ENCODE results near the gene GSTM4. TPM values are rescaled to one million over a fixed set of nuclear protein-coding genes. Genes with fewer than 3 reads are reported as not detected.

Gene GSTM4
- total and polyA plus RNA-seq, 2 of the 8 experiments (the other 6 are each of a cell fraction or from before 2014, with no cell fraction given), result 11.3 to 31.4 TPM

GRCh38 chr1:109659145-109659544 lies 3.2 kb downstream of the GSTM4 start:
- H3K27ac ChIP-seq (ENCODE audit: low read depth, low read length), result no peak overlapping the region
- peaks cover 9% of the 10 kb centered on the region for H3K23me2 ChIP-seq (ENCODE audit: low read depth, low read length)
- H3K14ac ChIP-seq (ENCODE audit: insufficient read length), result no peak overlapping the region
- DNase-seq (ENCODE audit: low read depth in 1 of 2, low spot score in 2 of 2), result no peak
- no peaks in the 10 kb centered on the region for H3K9me3 ChIP-seq (ENCODE audit: insufficient read depth in 2 of 2, low read depth in 1 of 2, low read length in 1 of 2)
- no peak overlapping the region for H2AK5ac ChIP-seq (ENCODE audit: low read depth, low read length)
- no peak overlapping the region for H2BK20ac ChIP-seq (ENCODE audit: low read length)
- H3K56ac ChIP-seq (replicated peaks; ENCODE audit: insufficient read length, low read depth, low read length), result no peak overlapping the region
- H2BK12ac ChIP-seq (ENCODE audit: low read depth, low read length), result no peak overlapping the region
- no peak overlapping the region for H3K4me2 ChIP-seq (ENCODE audit: insufficient read depth in 1 of 2, low read depth in 2 of 2, low read length in 2 of 2)
- H3K4me1 ChIP-seq (replicated peaks in 1 of 4; ENCODE audit: control insufficient read depth in 3 of 4, insufficient read depth in 4 of 4, low read length in 3 of 4), result 0 out of 7 replicates have a peak, but pooled peaks cover 0 to 3% (median 0%) of the 10 kb centered on the region in 4 experiments
- peaks cover 0 to 5% (median 4%) of the 10 kb centered on the region in 4 experiments; a peak in 5 of 7 replicates for H3K27me3 ChIP-seq (replicated peaks in 1 of 4; ENCODE audit: control insufficient read depth in 3 of 4, extremely low read depth in 1 of 4, insufficient read depth in 3 of 4, low read length in 3 of 4)
- POLR2A ChIA-PET (ENCODE audit: partially characterized antibody), result interaction anchor here (1.0 kb wide), 1 partner anchor 11 kb away, joined by 3 read pairs; no protein-coding TSS in a partner anchor
- no peaks in the 10 kb centered on the region for H4K20me1 ChIP-seq (replicated peaks in 1 of 2; ENCODE audit: control insufficient read depth in 1 of 2, insufficient read depth in 2 of 2, low read length in 2 of 2)
- H3K79me1 ChIP-seq (ENCODE audit: low read depth, low read length), result no peaks in the 10 kb centered on the region
- no peak overlapping the region for H4K8ac ChIP-seq (ENCODE audit: extremely low read depth, insufficient read depth, low read length)
- no peak overlapping the region for H3K4me3 ChIP-seq (ENCODE audit: extremely low read depth in 1 of 4, insufficient read depth in 2 of 4, low read depth in 3 of 4, low read length in 4 of 4)
- no peaks in the 10 kb centered on the region for H3K36me3 ChIP-seq (ENCODE audit: control insufficient read depth in 2 of 4, insufficient read depth in 4 of 4, low read length in 3 of 4)
- CTCF ChIA-PET (ENCODE audit: partially characterized antibody), result interaction anchor here (1.5 to 11.8 kb wide), 2 partner anchors 19 to 115 kb away, joined by 6 to 185 read pairs; no protein-coding TSS in a partner anchor
- WGBS, 2 experiments (ENCODE audit: extremely low coverage in 1 of 2, insufficient coverage in 1 of 2, insufficient read length in 1 of 2, insufficient replicate concordance in 2 of 2, low coverage in 1 of 2, low lambda C conversion rate in 2 of 2, missing lambda C conversion rate in 1 of 2), result 100% methylated on average over 2 of the region's 2 CpGs; no CpG with 5 or more reads in 1 of the 2 experiments
- no peak overlapping the region for H3K18ac ChIP-seq (ENCODE audit: extremely low read depth, low read length)
- H2AFZ ChIP-seq (ENCODE audit: low read length), result no peak overlapping the region
- H2BK120ac ChIP-seq (replicated peaks; ENCODE audit: low read depth, low read length), result no peak overlapping the region
- H3K9ac ChIP-seq (replicated peaks in 1 of 4; ENCODE audit: extremely low read depth in 1 of 4, low read depth in 3 of 4, low read length in 3 of 4), result no peak overlapping the region
- H2BK15ac ChIP-seq (ENCODE audit: low read length), result no peak overlapping the region
- H4K91ac ChIP-seq (replicated peaks; ENCODE audit: insufficient read length, low read length), result no peak overlapping the region
- FAIRE-seq, result no peak
- TF ChIP-seq TBP (IDR thresholded peaks at IDR 0.05; ENCODE audit: low read depth, low read length) (no peak), MAFK (IDR thresholded peaks at IDR 0.05; ENCODE audit: low read depth, low read length) (no peak), SP1 (IDR thresholded peaks at IDR 0.05; ENCODE audit: low read depth, low read length) (no peak), SIRT6 (IDR thresholded peaks at IDR 0.05; ENCODE audit: low read length) (no peak), SUZ12 (IDR thresholded peaks at IDR 0.05; ENCODE audit: low read length) (no peak), KDM4A (IDR thresholded peaks at IDR 0.05; ENCODE audit: low read depth, low read length, severe bottlenecking) (no peak), MAX (IDR thresholded peaks at IDR 0.05) (no peak), TAF7 (optimal IDR thresholded peaks at IDR 0.05; ENCODE audit: borderline replicate concordance, low read depth, low read length) (no peak), SP2 (IDR thresholded peaks at IDR 0.05; ENCODE audit: low read length) (no peak)
- no peak overlapping the region for H3K4ac ChIP-seq (replicated peaks; ENCODE audit: insufficient read length, low read depth, low read length)
- H2BK5ac ChIP-seq (ENCODE audit: low read depth, low read length), result no peak overlapping the region
- H3K23ac ChIP-seq (ENCODE audit: insufficient read length), result no peak overlapping the region
- no peak overlapping the region for H4K5ac ChIP-seq (ENCODE audit: insufficient read length, low read depth, low read length)
- no peaks in the 10 kb centered on the region for H3K79me2 ChIP-seq (ENCODE audit: control insufficient read depth in 1 of 2, insufficient read depth in 2 of 2, low read length in 2 of 2)
